ENCODE measurements around the gene LYPD3. TPM values are rescaled to one million over a fixed set of nuclear protein-coding genes. Genes with fewer than 3 reads are reported as not detected.
"Not testable (repeated sequence)": the region's sequence is repeated elsewhere in the genome, so short reads cannot be mapped to it uniquely, and the experiment has no call there.

The LYPD3 gene
- total and polyA plus RNA-seq, 3 experiments from 2014 or later = 0.84 to 3.8 (median 1.2) TPM

- Histone ChIP-seq H3K36me3 (ENCODE audit: insufficient read depth, low read length) (no peaks in the 10 kb centered on the region), H3K9me3 (ENCODE audit: low read length) (no peaks in the 10 kb centered on the region), H3K4me3 (ENCODE audit: low read length) (peak overlapping the region; percentile 68), H3K4me1 (ENCODE audit: insufficient read depth, low read length) (peaks cover 39% of the 10 kb centered on the region), H3K27me3 (ENCODE audit: insufficient read depth, low read length, poor library complexity, severe bottlenecking) (no peaks in the 10 kb centered on the region), H3K27ac (ENCODE audit: low read depth, low read length) (peak overlapping the region; percentile 87)
- no peaks in the 10 kb centered on the region for H3K36me3 Mint-ChIP-seq
- ChIA-PET POLR2A (interaction anchor here (0.6 to 2.3 kb wide), 6 partner anchors 25 to 96 kb away, joined by 3 to 20 read pairs (median 4); no protein-coding TSS in a partner anchor), CTCF (interaction anchor here (1.4 to 13.1 kb wide), 8 partner anchors 9 to 157 kb away, joined by 3 to 316 read pairs (median 8); partner anchors contain the start of genes ETHE1, IRGQ and ZNF576)
- no peaks in the 10 kb centered on the region for H3K9me3 Mint-ChIP-seq
- H3K4me1 Mint-ChIP-seq = peaks cover 44 to 58% (median 55%) of the 10 kb centered on the region in 3 donors
- H3K4me3 Mint-ChIP-seq = peak overlapping the region in 6 of 7 donors; percentile 13 to 74 (median 64)
- no peak for DNase-seq
- no peaks in the 10 kb centered on the region for H3K27me3 Mint-ChIP-seq
- H3K27ac Mint-ChIP-seq = peak overlapping the region; percentile 77 to 96 (median 94)
Measured at GRCh38 chr19:43438291-43439031, 26.9 kb downstream of the LYPD3 start.

- H3K9me3 Mint-ChIP-seq = no peaks in the 10 kb centered on the region
- Histone ChIP-seq H3K9me3 (ENCODE audit: low read length) (no peaks in the 10 kb centered on the region), H3K4me1 (ENCODE audit: insufficient read depth, low read length) (peaks cover 45% of the 10 kb centered on the region), H3K36me3 (ENCODE audit: insufficient read depth, low read length) (no peaks in the 10 kb centered on the region), H3K27ac (ENCODE audit: low read depth, low read length) (no peak overlapping the region), H3K4me3 (ENCODE audit: low read length) (no peak overlapping the region), H3K27me3 (ENCODE audit: insufficient read depth, low read length, poor library complexity, severe bottlenecking) (no peaks in the 10 kb centered on the region)
- H3K4me3 Mint-ChIP-seq = peak overlapping the region in 2 of 7 donors; percentile 29 to 74
- no peaks in the 10 kb centered on the region for H3K36me3 Mint-ChIP-seq
- peak overlapping the region; percentile 67 to 92 (median 87) for H3K27ac Mint-ChIP-seq
- ChIA-PET CTCF (interaction anchor here (3.7 to 13.1 kb wide), 3 partner anchors 9 to 157 kb away, joined by 25 to 316 read pairs (median 50); partner anchors contain the start of genes ETHE1, IRGQ and ZNF576), POLR2A (no interaction called here)
- no peak for DNase-seq
- H3K27me3 Mint-ChIP-seq = no peaks in the 10 kb centered on the region
- H3K4me1 Mint-ChIP-seq = peaks cover 50 to 60% (median 58%) of the 10 kb centered on the region in 3 donors
Measured at GRCh38 chr19:43437712-43438111, 27.7 kb downstream of the LYPD3 start.

GRCh38 chr19:43437284-43437683 is 28.1 kb downstream of the LYPD3 start:
- H3K36me3 Mint-ChIP-seq; H3K4me3 ChIP-seq (ENCODE audit: low read length); H3K9me3 Mint-ChIP-seq; H3K36me3 ChIP-seq (ENCODE audit: insufficient read depth, low read length); POLR2A ChIA-PET; H3K27ac ChIP-seq (ENCODE audit: low read depth, low read length); H3K9me3 ChIP-seq (ENCODE audit: low read length); H3K27me3 ChIP-seq (ENCODE audit: insufficient read depth, low read length, poor library complexity, severe bottlenecking); H3K4me3 Mint-ChIP-seq; H3K27me3 Mint-ChIP-seq: not testable (repeated sequence)
- DNase-seq = peak in 1 of 5 donors; percentile 30
- CTCF ChIA-PET = interaction anchor here (6.4 to 13.1 kb wide), 2 partner anchors 10 to 86 kb away, joined by 50 to 316 read pairs; partner anchors contain the start of gene ETHE1
- Mint-ChIP-seq H3K4me1 (peaks cover 51 to 64% (median 60%) of the 10 kb centered on the region in 3 donors), H3K27ac (peak overlapping the region; percentile 67 to 92 (median 87))
- peaks cover 45% of the 10 kb centered on the region for H3K4me1 ChIP-seq (ENCODE audit: insufficient read depth, low read length)

GRCh38 chr19:43435775-43436174 is 29.6 kb downstream of the LYPD3 start:
- Mint-ChIP-seq H3K27me3 (no peaks in the 10 kb centered on the region), H3K4me3 (peak overlapping the region in 2 of 7 donors; percentile 9 to 80), H3K36me3 (no peaks in the 10 kb centered on the region), H3K9me3 (no peaks in the 10 kb centered on the region), H3K4me1 (peaks cover 48 to 70% (median 60%) of the 10 kb centered on the region in 3 donors), H3K27ac (peak overlapping the region; percentile 13 to 93 (median 84))
- H3K27ac ChIP-seq (ENCODE audit: low read depth, low read length) = no peak overlapping the region
- H3K36me3 ChIP-seq (ENCODE audit: insufficient read depth, low read length) = no peaks in the 10 kb centered on the region
- ChIA-PET POLR2A (interaction anchor here (0.5 to 0.7 kb wide), 2 partner anchors 13 to 652 kb away, joined by 4 to 5 read pairs; no protein-coding TSS in a partner anchor), CTCF (interaction anchor here (1.4 to 6.4 kb wide), 4 partner anchors 10 to 83 kb away, joined by 3 to 52 read pairs (median 28); no protein-coding TSS in a partner anchor)
- H3K9me3 ChIP-seq (ENCODE audit: low read length) = no peaks in the 10 kb centered on the region
- no peak overlapping the region for H3K4me3 ChIP-seq (ENCODE audit: low read length)
- no peaks in the 10 kb centered on the region for H3K27me3 ChIP-seq (ENCODE audit: insufficient read depth, low read length, poor library complexity, severe bottlenecking)
- peaks cover 45% of the 10 kb centered on the region for H3K4me1 ChIP-seq (ENCODE audit: insufficient read depth, low read length)
- DNase-seq = no peak

GRCh38 chr19:43433689-43434088 is 31.7 kb downstream of the LYPD3 start:
- peak overlapping the region in 1 of 8 donors; percentile 8 for H3K27ac Mint-ChIP-seq
- DNase-seq = no peak
- peaks cover 31 to 51% (median 41%) of the 10 kb centered on the region in 3 donors for H3K4me1 Mint-ChIP-seq
- H3K36me3 ChIP-seq (ENCODE audit: insufficient read depth, low read length) = no peaks in the 10 kb centered on the region
- no peaks in the 10 kb centered on the region for H3K9me3 ChIP-seq (ENCODE audit: low read length)
- CTCF ChIA-PET = interaction anchor here (1.3 to 6.4 kb wide), 3 partner anchors 13 to 161 kb away, joined by 4 to 52 read pairs (median 50); no protein-coding TSS in a partner anchor
- H3K27me3 ChIP-seq (ENCODE audit: insufficient read depth, low read length, poor library complexity, severe bottlenecking) = no peaks in the 10 kb centered on the region
- H3K9me3 Mint-ChIP-seq = no peaks in the 10 kb centered on the region
- no peak overlapping the region for H3K4me3 ChIP-seq (ENCODE audit: low read length)
- POLR2A ChIA-PET = no interaction called here
- H3K27ac ChIP-seq (ENCODE audit: low read depth, low read length) = no peak overlapping the region
- no peaks in the 10 kb centered on the region for H3K36me3 Mint-ChIP-seq
- no peaks in the 10 kb centered on the region for H3K27me3 Mint-ChIP-seq
- H3K4me1 ChIP-seq (ENCODE audit: insufficient read depth, low read length) = peaks cover 28% of the 10 kb centered on the region
- no peak overlapping the region for H3K4me3 Mint-ChIP-seq

GRCh38 chr19:43433358-43433673 is 32.1 kb downstream of the LYPD3 start:
- POLR2A ChIA-PET = no interaction called here
- no peak for DNase-seq
- Mint-ChIP-seq H3K36me3 (no peaks in the 10 kb centered on the region), H3K27me3 (no peaks in the 10 kb centered on the region), H3K9me3 (no peaks in the 10 kb centered on the region), H3K4me3 (no peak overlapping the region), H3K27ac (peak overlapping the region in 7 of 8 donors; percentile 3 to 82 (median 63)), H3K4me1 (peaks cover 27 to 48% (median 38%) of the 10 kb centered on the region in 3 donors)
- H3K36me3 ChIP-seq (ENCODE audit: insufficient read depth, low read length) = no peaks in the 10 kb centered on the region
- peaks cover 24% of the 10 kb centered on the region for H3K4me1 ChIP-seq (ENCODE audit: insufficient read depth, low read length)
- CTCF ChIA-PET = interaction anchor here (1.2 to 6.4 kb wide), 6 partner anchors 8 to 86 kb away, joined by 4 to 52 read pairs (median 7); partner anchors contain the start of gene PHLDB3
- no peaks in the 10 kb centered on the region for H3K27me3 ChIP-seq (ENCODE audit: insufficient read depth, low read length, poor library complexity, severe bottlenecking)
- H3K27ac ChIP-seq (ENCODE audit: low read depth, low read length) = no peak overlapping the region
- no peaks in the 10 kb centered on the region for H3K9me3 ChIP-seq (ENCODE audit: low read length)
- no peak overlapping the region for H3K4me3 ChIP-seq (ENCODE audit: low read length)

- H3K4me1 Mint-ChIP-seq = peaks cover 12 to 28% (median 19%) of the 10 kb centered on the region in 3 donors
- H3K4me3 Mint-ChIP-seq = no peak overlapping the region
- no peaks in the 10 kb centered on the region for H3K36me3 Mint-ChIP-seq
- Histone ChIP-seq H3K9me3 (ENCODE audit: low read length) (no peaks in the 10 kb centered on the region), H3K36me3 (ENCODE audit: insufficient read depth, low read length) (no peaks in the 10 kb centered on the region), H3K4me1 (ENCODE audit: insufficient read depth, low read length) (peaks cover 9% of the 10 kb centered on the region), H3K4me3 (ENCODE audit: low read length) (no peak overlapping the region), H3K27ac (ENCODE audit: low read depth, low read length) (no peak overlapping the region), H3K27me3 (ENCODE audit: insufficient read depth, low read length, poor library complexity, severe bottlenecking) (no peaks in the 10 kb centered on the region)
- DNase-seq = no peak
- CTCF ChIA-PET = interaction anchor here (0.6 to 6.1 kb wide), 3 partner anchors 16 to 88 kb away, joined by 3 to 52 read pairs (median 24); no protein-coding TSS in a partner anchor
- POLR2A ChIA-PET = no interaction called here
- H3K9me3 Mint-ChIP-seq = no peaks in the 10 kb centered on the region
- H3K27ac Mint-ChIP-seq = peak overlapping the region in 2 of 8 donors; percentile 86 to 91
- H3K27me3 Mint-ChIP-seq = no peaks in the 10 kb centered on the region
Measured at GRCh38 chr19:43430976-43431375, 34.4 kb downstream of the LYPD3 start.
